ENCODE measurements around the gene BLOC1S3.

BLOC1S3 gene

GRCh38 chr19:45189971-45190370, 11.4 kb downstream of the BLOC1S3 start:
- TF ChIP-seq ZNF70 (CRISPR knock-in tag; IDR thresholded peaks at IDR 0.05) (no peak), TSHZ2 (CRISPR knock-in tag; IDR thresholded peaks at IDR 0.05) (no peak), ZFP3 (CRISPR knock-in tag; IDR thresholded peaks at IDR 0.05) (no peak), TOX (CRISPR knock-in tag; IDR thresholded peaks at IDR 0.05; ENCODE audit: borderline replicate concordance) (no peak), ZFP30 (CRISPR knock-in tag; IDR thresholded peaks at IDR 0.05) (no peak), PATZ1 (CRISPR knock-in tag; IDR thresholded peaks at IDR 0.05; ENCODE audit: borderline replicate concordance) (no peak), ZNF565 (CRISPR knock-in tag; conservative IDR thresholded peaks at IDR 0.05; ENCODE audit: low read depth) (no peak), ZNF8 (CRISPR knock-in tag; IDR thresholded peaks at IDR 0.05) (no peak), CREB5 (CRISPR knock-in tag; IDR thresholded peaks at IDR 0.05; ENCODE audit: low read depth) (no peak), GLIS3 (CRISPR knock-in tag; IDR thresholded peaks at IDR 0.05) (no peak), ESRRG (CRISPR knock-in tag; IDR thresholded peaks at IDR 0.05) (no peak), PPARA (CRISPR knock-in tag; IDR thresholded peaks at IDR 0.05; ENCODE audit: borderline replicate concordance) (no peak), ARNTL (CRISPR knock-in tag; IDR thresholded peaks at IDR 0.05; ENCODE audit: borderline replicate concordance, low read depth) (no peak), OSR1 (CRISPR knock-in tag; IDR thresholded peaks at IDR 0.05) (no peak), RARB (CRISPR knock-in tag; IDR thresholded peaks at IDR 0.05) (no peak), ISL1 (CRISPR knock-in tag; IDR thresholded peaks at IDR 0.05) (no peak), TCF4 (CRISPR knock-in tag; IDR thresholded peaks at IDR 0.05; ENCODE audit: borderline replicate concordance) (no peak), CSRNP3 (CRISPR knock-in tag; IDR thresholded peaks at IDR 0.05) (no peak), POU6F1 (CRISPR knock-in tag; IDR thresholded peaks at IDR 0.05; ENCODE audit: borderline replicate concordance, low read depth) (no peak), SNAI2 (CRISPR knock-in tag; IDR thresholded peaks at IDR 0.05) (no peak)
- no peak for ATAC-seq

- no peak for TF ChIP-seq ESRRG (CRISPR knock-in tag; IDR thresholded peaks at IDR 0.05)
- no peak for TF ChIP-seq PATZ1 (CRISPR knock-in tag; IDR thresholded peaks at IDR 0.05; ENCODE audit: borderline replicate concordance)
- no peak for TF ChIP-seq CSDC2 (CRISPR knock-in tag; IDR thresholded peaks at IDR 0.05)
- TF ChIP-seq ARNTL (CRISPR knock-in tag; IDR thresholded peaks at IDR 0.05; ENCODE audit: borderline replicate concordance, low read depth): no peak
- TF ChIP-seq ZNF70 (CRISPR knock-in tag; IDR thresholded peaks at IDR 0.05): no peak
- no peak for TF ChIP-seq BACH2 (CRISPR knock-in tag; IDR thresholded peaks at IDR 0.05; ENCODE audit: borderline replicate concordance)
- no peak for TF ChIP-seq PPARA (CRISPR knock-in tag; IDR thresholded peaks at IDR 0.05; ENCODE audit: borderline replicate concordance)
- TF ChIP-seq TCF4 (CRISPR knock-in tag; IDR thresholded peaks at IDR 0.05; ENCODE audit: borderline replicate concordance): no peak
- no peak for TF ChIP-seq ZC3H10 (CRISPR knock-in tag; IDR thresholded peaks at IDR 0.05)
- no peak for TF ChIP-seq POU6F1 (CRISPR knock-in tag; IDR thresholded peaks at IDR 0.05; ENCODE audit: borderline replicate concordance, low read depth)
- no peak for TF ChIP-seq ZNF565 (CRISPR knock-in tag; conservative IDR thresholded peaks at IDR 0.05; ENCODE audit: low read depth)
- no peak for TF ChIP-seq ZFP3 (CRISPR knock-in tag; IDR thresholded peaks at IDR 0.05)
- no peak for TF ChIP-seq RARB (CRISPR knock-in tag; IDR thresholded peaks at IDR 0.05)
- ATAC-seq: no peak
Measured at GRCh38 chr19:45191375-45191774, 12.8 kb downstream of the BLOC1S3 start.
